GM21423 (cell line): ENCODE measurements around the gene CDHR4.

ENCODE experiments used
- ATAC-seq: cut with Tn5 transposase; IDR thresholded peaks from one replicate; pipeline ENCODE4 v1.9.1; 2021; ENCODE audit warnings: mild to moderate bottlenecking, moderate library complexity; ENCODE audit not compliant: unreplicated experiment

The CDHR4 gene

GRCh38 chr3:49745986-49746385 is 53.7 kb downstream of the CDHR4 start:
- no peak for ATAC-seq
